ENCODE results near the gene PRR33.

PRR33 gene

GRCh38 chr11:1916132-1916985, 24.7 kb upstream of the PRR33 start:
- DNase-seq, result no peak

DNA sequence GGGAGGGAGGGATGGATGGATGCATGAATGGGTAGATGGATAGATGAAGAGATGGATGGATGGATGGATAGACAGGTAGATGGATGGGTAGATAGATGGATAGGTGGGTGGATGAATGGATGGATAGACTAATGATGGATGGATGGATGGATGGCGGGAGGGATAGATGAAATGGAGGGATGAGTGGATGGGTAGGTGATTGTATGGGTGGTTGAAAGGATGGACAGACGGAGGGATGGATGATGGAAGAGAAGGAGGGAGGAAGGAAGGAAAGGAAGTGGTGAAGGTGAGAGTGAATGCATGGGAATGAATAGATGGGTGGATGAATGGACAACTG, 24.1 kb upstream of the PRR33 start:
- no peak for DNase-seq

GRCh38 chr11:1913271-1914060, 21.8 kb upstream of the PRR33 start:
- DNase-seq, result no peak

DNA sequence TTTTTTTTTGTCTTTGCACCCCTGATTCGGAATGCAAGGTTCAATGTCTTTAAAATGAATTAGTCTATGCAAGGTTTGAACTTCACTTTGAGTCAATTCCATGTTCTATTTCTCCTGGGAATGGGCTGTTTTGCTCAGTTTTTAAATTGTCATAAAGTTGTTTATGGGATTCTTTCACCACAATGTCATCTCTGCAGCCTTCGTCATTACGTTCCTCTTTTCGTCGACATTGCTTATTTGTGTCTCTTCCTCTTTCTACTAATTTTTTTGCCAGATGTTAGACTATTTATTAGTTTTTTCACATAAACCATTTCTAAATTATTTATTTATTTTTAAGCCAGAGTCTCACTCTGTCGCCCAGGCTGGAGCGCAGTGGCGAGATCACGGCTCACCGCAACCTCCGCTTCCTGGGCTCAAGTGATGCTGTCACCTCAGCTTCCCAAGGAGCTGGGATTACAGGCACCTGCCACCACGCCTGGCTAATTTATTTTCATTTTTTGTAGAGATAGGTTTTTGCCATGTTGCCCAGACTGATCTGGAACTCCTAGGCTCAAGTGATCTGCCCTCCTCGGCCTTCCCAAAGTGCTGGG, 20.7 kb upstream of the PRR33 start:
- DNase-seq, result no peak

DNA sequence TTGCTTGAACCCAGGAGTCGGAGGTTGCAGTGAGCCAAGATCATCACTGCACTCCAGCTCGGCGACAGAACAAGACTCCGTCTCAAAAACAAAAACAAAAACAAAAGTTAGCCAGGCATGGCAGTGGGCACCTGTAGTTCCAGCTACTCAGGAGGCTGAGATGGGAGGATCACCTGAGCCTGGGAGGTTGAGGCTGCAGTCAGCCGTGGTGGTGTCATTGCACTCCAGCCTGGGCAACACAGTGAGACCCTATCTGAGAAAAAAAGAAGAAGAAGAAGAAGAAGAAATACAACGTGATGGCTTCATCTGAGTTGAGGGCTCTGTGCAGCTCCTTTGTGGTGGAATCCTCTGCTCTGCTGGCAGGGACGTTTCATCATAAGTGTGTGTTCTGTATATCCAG, 17.8 kb upstream of the PRR33 start:
- DNase-seq, result no peak

- DNase-seq, result no peak
Measured at GRCh38 chr11:1908618-1909017, 16.9 kb upstream of the PRR33 start.

GRCh38 chr11:1906611-1907423, 15.1 kb upstream of the PRR33 start:
- DNase-seq, result no peak

GRCh38 chr11:1906181-1906580, 14.5 kb upstream of the PRR33 start:
- DNase-seq, result no peak

GRCh38 chr11:1899686-1900085, 8.0 kb upstream of the PRR33 start:
- no peak for DNase-seq

DNA sequence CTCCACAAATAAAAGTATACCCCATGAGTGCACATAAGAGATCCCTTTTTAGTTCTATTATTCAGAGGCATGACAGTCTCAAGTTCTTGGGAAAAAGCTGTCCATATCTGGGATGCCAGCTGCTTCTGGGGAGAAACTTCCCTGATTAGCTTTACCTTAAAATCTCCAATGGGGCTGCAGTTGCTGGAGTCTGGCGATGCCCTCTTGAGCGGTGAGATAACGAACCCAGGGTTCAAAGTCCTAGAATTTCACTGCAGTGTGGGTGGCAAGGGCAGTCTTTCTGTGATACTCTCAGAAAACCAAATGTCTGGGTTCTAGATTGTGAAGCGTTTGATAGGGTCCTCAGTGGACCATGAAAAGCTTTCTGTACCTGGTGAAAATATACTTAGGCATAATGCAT, 7.4 kb upstream of the PRR33 start:
- no peak for DNase-seq

- no peak for DNase-seq
Measured at GRCh38 chr11:1896923-1897322, 5.2 kb upstream of the PRR33 start.

GRCh38 chr11:1896468-1896867, 4.8 kb upstream of the PRR33 start:
- no peak for DNase-seq

GRCh38 chr11:1894759-1895158, 3.1 kb upstream of the PRR33 start:
- DNase-seq, result no peak

GRCh38 chr11:1893581-1894359, 2.1 kb upstream of the PRR33 start:
- DNase-seq, result no peak

DNA sequence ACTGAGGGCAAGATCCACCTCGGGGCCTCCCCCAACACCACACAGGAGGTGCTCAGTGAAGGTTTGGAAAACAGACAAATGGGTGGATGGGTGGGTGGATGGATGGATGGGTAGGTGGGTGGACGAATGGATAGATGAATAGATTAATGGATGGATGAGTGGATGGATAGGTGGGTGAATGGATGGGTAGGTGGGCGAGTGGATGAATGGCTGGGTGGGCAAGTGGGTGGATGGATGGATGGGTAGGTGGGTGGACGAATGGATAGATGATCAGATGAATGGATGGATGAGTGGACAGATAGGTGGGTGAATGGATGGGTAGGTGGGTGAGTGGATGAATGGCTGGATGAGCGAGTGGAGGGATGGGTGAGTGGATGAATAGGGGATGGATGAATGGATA, 863 bp upstream of the PRR33 start:
- no peak for DNase-seq

GRCh38 chr11:1892116-1892515, 421 bp upstream of the PRR33 start:
- DNase-seq, result no peak

DNA sequence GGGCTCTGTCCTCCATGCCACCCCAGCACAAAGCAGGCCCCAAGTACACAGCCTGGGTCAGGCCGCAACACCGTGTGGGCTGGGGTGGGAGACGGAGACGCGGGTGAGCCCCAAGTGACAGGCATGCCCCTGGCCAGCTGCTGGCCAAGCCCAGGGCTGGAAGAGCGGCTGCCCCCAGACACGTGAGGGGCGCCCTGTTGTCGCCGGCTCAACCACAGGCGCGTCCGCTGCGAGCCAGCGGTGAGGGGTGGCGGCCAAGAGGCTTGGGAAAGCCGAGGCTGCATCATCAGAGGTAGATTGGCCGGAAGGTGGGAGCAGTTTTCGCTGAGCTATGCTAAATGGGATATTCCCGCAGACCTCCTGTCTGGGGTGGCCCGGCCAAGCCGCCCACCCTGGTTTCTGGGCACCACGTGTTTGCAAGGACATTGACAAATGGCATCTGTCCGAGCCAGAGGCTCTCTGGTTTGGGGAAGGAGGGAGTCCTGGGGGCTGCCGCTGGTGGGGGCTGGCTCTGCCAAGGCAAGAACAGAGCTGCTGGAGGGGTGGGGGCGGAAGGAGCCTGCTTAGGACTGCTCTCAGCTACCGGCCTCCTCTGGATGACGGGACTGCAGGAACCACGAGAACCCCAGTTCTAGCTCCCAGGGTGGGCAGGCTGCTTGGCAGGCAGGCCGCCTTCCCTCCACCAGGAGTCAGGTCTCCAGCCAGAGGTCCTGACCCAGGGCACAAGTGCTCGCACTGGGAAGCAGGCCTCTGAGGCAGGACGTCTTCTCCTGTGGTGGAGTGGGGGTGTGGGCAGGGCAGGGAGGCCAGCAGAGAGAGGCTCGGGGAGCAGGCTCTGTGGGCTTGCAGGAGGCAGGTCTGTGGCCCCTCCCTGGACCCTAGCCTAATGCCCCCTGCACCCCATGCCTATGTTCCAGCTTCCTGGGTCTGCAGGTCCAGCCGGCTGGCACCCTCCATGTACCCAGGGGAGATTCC, 552 bp downstream of the PRR33 start:
- no peak for DNase-seq

DNA sequence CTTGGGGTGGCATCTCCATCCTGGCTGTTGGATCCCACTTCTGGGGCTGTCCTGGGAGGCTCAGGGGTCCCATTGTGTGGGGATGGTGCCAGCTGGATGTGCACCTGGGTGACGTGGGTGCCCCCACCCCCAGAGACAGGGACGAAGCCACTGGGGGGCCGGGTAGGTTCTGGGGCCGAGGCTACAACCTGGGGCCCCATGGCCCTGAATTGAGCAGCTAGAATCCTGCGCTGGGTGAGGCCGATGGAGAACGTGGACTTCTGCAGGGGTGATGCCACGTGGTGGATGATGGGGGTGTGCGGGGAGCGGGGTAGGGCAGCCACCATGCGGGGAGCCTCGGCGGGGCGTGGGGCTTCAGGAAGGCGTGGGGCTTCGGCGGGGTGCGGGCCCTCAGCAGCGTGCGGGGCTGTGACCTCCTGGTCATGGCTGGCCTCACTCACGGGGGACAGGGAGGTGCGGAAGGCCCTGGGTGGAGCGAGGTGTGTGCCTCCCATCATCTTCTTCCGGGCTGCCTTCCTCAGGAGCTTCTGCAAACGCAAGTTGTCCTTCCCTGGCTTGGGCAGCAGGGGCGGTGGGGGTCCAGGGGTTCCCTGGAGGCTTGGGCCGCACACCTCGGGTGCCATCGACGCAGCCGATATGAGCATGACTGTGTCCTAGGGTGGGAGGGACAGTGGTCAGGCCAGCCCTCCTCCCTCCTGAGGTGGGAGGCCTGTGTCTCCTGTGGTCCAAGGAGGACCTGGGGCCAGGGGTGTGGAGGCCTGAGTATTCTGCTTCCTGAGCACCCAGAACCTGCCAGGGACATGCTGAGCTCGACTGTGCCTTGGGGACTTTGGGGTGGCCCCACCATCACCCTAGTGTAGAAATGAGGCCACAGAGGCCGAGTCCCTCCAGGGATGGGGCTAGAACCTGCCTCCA, 1.5 kb downstream of the PRR33 start:
- no peak for DNase-seq

DNA sequence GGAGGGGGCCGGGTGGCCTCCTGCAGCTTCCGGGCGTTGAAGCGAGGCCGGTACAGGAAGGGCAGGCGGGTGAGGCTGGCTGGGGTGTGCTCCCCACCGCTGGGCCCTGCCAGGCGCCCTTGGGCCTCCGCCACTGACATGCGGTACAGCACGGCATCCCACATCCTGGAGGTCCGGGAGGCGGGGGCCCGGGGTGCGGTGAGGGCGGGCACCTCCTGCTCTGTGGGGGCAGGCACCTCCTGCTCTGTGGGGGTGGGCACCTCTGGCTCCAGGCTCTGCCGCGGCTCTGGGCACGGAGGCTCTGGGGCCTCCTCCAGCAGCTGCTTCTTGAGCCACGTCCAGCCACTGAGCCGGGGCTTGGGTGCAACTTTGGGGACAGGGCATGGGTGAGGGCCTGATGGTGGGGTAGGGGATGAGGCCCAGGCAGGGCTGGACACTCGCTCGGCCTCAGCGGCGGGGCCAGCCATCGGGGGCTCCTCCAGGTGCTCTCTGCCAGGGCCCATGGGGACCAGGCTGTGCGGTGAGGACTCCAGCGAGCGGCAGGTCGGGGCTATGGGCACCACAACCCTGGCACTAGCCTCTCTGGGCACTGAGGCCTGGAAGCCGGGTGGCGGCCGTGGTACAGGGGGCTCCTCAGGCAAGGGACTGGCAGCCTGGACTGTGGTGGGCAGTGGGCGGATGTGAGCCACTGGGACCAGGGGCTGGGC, 2.3 kb downstream of the PRR33 start:
- no peak for DNase-seq

Measured in amniotic stem cell (primary cell).